Colonic mucosa (tissue), 4 donors: ENCODE measurements around the gene MAP3K5. TPM values are rescaled to one million over a fixed set of nuclear protein-coding genes. Genes with fewer than 3 reads are reported as not detected.
"Not testable (repeated sequence)": the region's sequence is repeated elsewhere in the genome, so short reads cannot be mapped to it uniquely, and the experiment has no call there.

Source experiments
- DNase-seq: peaks from one replicate; pipeline ENCODE4 v3.0.0-alpha.2; 2020
- H3K27ac ChIP-seq: fragments of 200-600 bp; one replicate; pipeline ENCODE4 v1.8.0; 2021
- H3K27me3 ChIP-seq: fragments of 200-600 bp; one replicate; pipeline ENCODE4 v1.8.0; 2021
- H3K36me3 ChIP-seq: fragments of 200-600 bp; one replicate; pipeline ENCODE4 v1.8.0; 2021
- H3K4me1 ChIP-seq: fragments of 200-600 bp; one replicate; pipeline ENCODE4 v1.8.0; 2021; ENCODE audit warnings: mild to moderate bottlenecking
- H3K4me3 ChIP-seq: fragments of 200-600 bp; one replicate; pipeline ENCODE4 v1.8.0; 2021
- H3K9ac ChIP-seq, 2 donors: one replicate each; pipeline ENCODE4 v1.7.0; 2013; ENCODE audit warnings: control low read depth in 2 of 2, low read depth in 2 of 2, low read length in 2 of 2
- H3K9me3 ChIP-seq: fragments of 200-600 bp; one replicate; pipeline ENCODE4 v1.8.0; 2021
- intact Hi-C: fragments of 100-400 bp; cut with DNase I; formaldehyde crosslinking; loops from one replicate; pipeline ENCODE4 v1.14.1; 2022
- total RNA-seq, 2 donors: library from RNA; stranded (reverse); fragmentation: NEBNext Ultra II Directional in 1 of 2; extraction: Animal tissue kit (Norgen Biotek cat#: 25700) in 1 of 2; gene quantifications; one replicate each; pipeline ENCODE4 v1.2.1, GENCODE V29; 2021
- TF ChIP-seq, protein P1 (sequence below): fragments of 200-600 bp; IDR thresholded peaks from one replicate; pipeline ENCODE4 v1.8.0; 2022; ENCODE audit warnings: antibody characterized with exemption, mild to moderate bottlenecking
- donor health status: healthy.
- donor health status: DM: no; HTN: no; CAD: no.
- donor health status: DM: no; HTN: no; CAD: no.

Gene MAP3K5
- total RNA-seq, 2 donors from 2014 or later: 15.3 to 17.1 TPM

- no peaks in the 10 kb centered on the region for H3K27me3 ChIP-seq
- H3K36me3 ChIP-seq: no peaks in the 10 kb centered on the region
- TF ChIP-seq, protein P1, sequence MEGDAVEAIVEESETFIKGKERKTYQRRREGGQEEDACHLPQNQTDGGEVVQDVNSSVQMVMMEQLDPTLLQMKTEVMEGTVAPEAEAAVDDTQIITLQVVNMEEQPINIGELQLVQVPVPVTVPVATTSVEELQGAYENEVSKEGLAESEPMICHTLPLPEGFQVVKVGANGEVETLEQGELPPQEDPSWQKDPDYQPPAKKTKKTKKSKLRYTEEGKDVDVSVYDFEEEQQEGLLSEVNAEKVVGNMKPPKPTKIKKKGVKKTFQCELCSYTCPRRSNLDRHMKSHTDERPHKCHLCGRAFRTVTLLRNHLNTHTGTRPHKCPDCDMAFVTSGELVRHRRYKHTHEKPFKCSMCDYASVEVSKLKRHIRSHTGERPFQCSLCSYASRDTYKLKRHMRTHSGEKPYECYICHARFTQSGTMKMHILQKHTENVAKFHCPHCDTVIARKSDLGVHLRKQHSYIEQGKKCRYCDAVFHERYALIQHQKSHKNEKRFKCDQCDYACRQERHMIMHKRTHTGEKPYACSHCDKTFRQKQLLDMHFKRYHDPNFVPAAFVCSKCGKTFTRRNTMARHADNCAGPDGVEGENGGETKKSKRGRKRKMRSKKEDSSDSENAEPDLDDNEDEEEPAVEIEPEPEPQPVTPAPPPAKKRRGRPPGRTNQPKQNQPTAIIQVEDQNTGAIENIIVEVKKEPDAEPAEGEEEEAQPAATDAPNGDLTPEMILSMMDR: no peak
- no peaks in the 10 kb centered on the region for H3K9me3 ChIP-seq
- no peaks in the 10 kb centered on the region for H3K4me1 ChIP-seq
- H3K27ac ChIP-seq: no peak overlapping the region
- intact Hi-C loops: no loop called here
- DNase-seq: no peak
- no peak overlapping the region for H3K4me3 ChIP-seq
- H3K9ac ChIP-seq: no peak overlapping the region
These were observed 96.0 kb downstream of the MAP3K5 start for GRCh38 chr6:136696238-136696637.

- intact Hi-C loops: no loop called here
- Histone ChIP-seq H3K36me3 (no peaks in the 10 kb centered on the region), H3K9me3 (no peaks in the 10 kb centered on the region), H3K27me3 (no peaks in the 10 kb centered on the region), H3K9ac (no peak overlapping the region), H3K27ac (no peak overlapping the region), H3K4me1 (no peaks in the 10 kb centered on the region), H3K4me3 (no peak overlapping the region)
- no peak for DNase-seq
- TF ChIP-seq, protein P1: no peak
These were observed 96.9 kb downstream of the MAP3K5 start for GRCh38 chr6:136695412-136695811.

DNA sequence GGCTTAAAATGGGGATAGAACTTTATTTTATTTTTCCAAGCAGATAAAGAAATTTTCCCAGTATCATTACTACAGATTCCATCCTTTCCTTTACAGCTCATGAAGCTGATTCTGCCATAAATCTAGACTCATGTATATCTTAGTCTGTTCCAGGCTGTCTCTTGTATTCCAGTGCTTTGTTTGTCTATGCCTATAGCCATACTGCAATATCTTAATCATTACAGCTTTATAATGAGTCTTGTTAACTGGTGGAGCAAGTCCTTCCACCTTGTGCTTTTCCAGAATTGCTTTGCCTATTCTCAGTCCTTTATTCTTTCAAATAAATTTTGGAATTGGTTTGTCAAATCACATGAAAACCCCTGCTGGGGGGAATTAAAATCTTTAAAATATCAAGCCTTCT is 99.2 kb downstream of the MAP3K5 start:
- Histone ChIP-seq H3K9ac (no peak overlapping the region), H3K9me3 (no peaks in the 10 kb centered on the region), H3K27ac (no peak overlapping the region), H3K4me1 (no peaks in the 10 kb centered on the region), H3K36me3 (no peaks in the 10 kb centered on the region), H3K27me3 (no peaks in the 10 kb centered on the region), H3K4me3 (no peak overlapping the region)
- TF ChIP-seq, protein P1: no peak
- intact Hi-C loops: no loop called here
- DNase-seq: no peak

DNA sequence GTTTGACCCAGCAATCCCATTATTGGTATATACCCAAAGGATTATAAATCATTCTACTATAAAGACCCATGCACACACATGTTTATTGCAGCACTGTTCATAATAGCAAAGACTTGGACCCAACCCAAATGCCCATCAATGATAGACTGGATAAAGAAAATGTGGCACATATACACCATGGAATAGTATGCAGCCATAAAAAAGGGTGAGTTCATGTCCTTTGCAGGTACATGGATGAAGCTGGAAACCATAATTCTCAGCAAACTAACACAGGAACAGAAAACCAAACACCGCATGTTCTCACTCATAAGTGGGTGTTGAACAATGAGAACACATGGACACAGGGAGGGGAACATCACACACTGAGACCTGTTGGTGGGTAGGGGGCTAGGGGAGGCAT is 104.4 kb downstream of the MAP3K5 start:
- H3K9me3 ChIP-seq, H3K9ac ChIP-seq, H3K36me3 ChIP-seq, DNase-seq, intact Hi-C loops, H3K4me1 ChIP-seq, H3K27me3 ChIP-seq, H3K27ac ChIP-seq, H3K4me3 ChIP-seq: not testable (repeated sequence)

GRCh38 chr6:136685540-136686108 is 106.7 kb downstream of the MAP3K5 start:
- Histone ChIP-seq H3K36me3 (no peaks in the 10 kb centered on the region), H3K9ac (no peak overlapping the region), H3K9me3 (no peaks in the 10 kb centered on the region), H3K4me1 (no peaks in the 10 kb centered on the region), H3K27ac (no peak overlapping the region), H3K4me3 (no peak overlapping the region), H3K27me3 (no peaks in the 10 kb centered on the region)
- intact Hi-C loops: no loop called here
- TF ChIP-seq, protein P1: no peak
- no peak for DNase-seq

DNA sequence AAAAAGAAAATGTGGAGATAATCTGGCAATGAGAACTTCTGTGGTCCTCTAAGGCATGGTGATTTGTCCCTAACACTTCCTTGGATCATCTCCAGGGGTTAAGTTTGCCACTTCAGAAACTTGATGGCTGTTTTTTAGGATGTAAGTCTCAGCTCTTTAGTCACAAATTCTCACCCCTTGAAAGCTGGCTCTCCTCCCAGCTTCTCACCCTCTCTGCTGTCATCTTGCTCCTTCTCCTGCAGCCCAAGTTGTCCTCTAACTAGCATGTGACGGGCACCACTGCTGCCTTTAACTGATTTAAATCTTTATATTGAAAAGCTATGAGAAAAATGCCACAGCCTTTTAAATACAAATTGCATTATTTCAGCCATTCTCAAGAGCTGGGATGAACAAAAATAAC is 107.8 kb downstream of the MAP3K5 start:
- Histone ChIP-seq H3K9me3 (no peaks in the 10 kb centered on the region), H3K27ac (no peak overlapping the region), H3K4me1 (no peaks in the 10 kb centered on the region), H3K4me3 (no peak overlapping the region), H3K27me3 (no peaks in the 10 kb centered on the region), H3K36me3 (no peaks in the 10 kb centered on the region), H3K9ac (no peak overlapping the region)
- DNase-seq: no peak
- intact Hi-C loops: no loop called here
- TF ChIP-seq, protein P1: no peak
